Embryonic facial prominence (tissue), 1 donor: ENCODE results near the gene MLST8.
"Not testable (repeated sequence)": the region's sequence is repeated elsewhere in the genome, so short reads cannot be mapped to it uniquely, and the experiment has no call there.

Experiments
- DNase-seq: peaks from one replicate; pipeline ENCODE4 v3.0.0-alpha.2; 2016; ENCODE audit errors: extremely low spot score

MLST8 gene

DNA sequence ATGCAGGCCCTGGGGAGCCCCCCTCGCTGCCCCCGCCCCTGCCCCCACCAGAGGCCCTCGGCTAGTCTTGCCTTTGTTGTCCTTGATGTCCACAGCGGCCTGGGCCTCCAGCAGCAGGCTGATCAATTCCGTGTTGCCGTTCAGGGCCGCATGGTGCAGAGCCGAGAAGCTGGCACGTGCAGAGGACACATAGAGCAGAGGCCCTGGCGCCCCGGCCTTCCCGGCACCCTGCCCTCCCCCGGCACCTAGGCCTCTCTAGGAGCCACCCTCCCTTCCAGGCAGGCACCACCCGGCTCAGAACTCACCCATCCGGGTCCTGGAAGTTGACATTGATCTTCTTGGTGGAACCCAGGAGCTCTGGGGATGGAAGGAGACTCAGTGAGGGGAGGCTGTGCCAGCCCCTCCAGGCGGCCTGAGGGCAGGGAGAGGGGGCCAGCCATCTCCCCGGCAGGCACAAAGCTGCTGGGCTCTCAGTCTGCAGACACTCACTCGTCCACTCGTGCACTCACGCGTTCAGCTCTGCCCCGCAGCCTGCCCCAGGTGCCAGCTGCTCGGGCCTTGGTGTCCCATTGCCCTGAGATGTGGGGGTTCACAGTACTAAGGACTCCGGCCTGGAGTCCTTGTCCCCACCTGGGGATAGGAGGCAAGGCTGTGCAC, 15.1 kb upstream of the MLST8 start:
- DNase-seq: no peak

DNA sequence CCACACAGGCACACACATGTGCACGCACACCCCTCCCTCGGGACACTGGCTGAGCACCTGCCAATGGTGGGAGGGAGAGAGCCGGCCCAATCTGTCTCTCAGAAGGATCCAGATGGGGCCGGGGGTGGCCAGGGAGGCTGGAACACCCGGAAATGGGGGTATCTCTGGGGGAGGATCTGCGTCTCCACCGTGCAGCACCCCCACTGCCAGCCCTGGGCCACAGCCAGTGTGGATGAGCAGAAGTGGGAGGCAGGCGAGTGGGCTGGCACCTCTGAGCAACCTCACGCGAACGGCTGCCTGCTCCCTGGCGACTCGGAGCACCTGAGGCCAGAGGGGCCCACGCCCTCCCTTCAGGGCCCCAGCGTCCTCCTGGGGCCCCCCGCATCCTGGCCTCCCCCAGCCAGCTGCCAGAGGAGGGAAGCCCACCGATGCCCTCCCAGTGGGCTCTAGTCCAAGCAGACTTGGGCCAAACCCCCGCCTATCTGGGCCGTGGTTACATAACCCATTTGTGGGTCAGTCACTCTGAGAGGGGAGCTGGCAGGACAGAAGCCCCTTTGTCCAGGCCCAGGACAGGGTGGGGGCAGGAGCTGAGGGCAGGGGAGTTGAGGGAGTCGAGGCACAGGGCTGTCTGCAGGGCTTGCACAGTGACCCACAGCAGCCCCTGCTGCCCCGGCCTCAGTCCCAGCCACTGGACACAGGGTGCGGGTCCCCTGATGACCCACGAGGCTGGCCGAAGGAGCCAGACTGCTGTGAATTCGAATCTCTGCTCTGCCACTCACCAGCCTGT, 14.4 kb upstream of the MLST8 start:
- DNase-seq: no peak

DNA sequence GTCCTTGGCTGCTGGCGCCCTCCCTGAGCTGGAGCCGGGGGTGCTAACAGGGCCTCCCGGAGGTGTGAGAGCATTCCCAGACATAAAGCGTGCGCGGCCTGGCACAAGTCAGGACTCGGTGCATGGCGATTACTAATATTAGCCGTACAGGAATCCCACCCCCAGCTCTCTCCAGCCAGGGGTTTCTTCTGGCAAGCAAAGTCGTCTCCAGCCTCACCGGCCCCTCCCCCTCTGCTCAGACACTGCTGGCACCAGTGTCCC, 13.9 kb upstream of the MLST8 start:
- no peak for DNase-seq

DNA sequence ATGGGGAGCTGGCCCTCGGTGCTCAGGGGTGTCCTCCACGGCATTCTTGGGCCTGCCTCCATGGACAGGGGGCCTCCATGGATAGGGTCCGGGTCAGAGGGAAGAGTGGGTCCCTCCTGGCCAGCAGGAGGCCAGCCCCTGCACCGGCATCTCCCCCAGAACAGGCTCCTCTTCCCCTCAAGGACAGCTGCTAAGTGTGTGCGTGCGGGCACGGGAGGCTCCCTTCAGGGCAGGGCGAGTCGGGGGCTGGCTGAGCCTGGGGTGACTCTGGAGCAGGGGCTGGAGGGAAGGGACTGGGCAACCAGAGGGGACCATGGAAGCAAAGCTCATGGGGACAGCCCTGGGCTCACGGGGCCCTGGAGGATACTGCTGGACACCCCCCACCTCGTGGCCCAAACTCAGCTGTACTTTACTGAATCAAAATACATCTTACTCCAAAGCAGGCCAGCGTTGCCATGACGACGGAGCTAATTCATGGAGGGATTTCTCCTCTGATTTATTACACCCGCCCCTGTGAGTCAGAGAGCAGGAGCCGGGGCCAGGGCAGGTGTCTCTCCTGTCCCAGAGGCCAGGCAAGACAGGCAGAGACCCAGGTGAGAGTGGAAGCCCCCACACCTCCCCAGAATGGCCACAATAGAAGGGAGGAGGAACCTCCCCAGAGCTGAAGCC, 11.0 kb upstream of the MLST8 start:
- no peak for DNase-seq

DNA sequence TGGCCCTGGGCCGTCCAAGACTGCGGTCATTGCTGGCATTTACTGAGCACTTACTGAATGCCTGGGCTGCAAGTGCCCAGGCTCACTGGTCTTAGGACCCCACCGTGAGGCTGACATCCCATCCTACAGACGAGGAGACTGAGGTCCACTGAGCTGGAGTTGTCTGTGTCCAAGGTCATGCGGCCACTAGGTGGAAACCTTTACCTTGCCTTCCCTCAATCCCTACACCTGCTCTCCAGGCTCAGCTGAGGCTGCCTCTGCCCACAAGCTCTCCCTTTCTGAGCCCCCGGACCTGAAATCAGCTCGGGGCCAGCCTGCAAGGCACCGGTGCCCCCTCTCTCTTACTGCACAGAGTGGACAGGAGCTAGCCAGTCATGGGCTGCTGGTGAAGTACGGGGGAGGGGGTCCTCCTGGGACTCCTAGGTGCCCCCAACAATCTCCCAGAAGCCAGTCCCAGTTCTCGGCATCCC, 10.4 kb upstream of the MLST8 start:
- DNase-seq: no peak

DNA sequence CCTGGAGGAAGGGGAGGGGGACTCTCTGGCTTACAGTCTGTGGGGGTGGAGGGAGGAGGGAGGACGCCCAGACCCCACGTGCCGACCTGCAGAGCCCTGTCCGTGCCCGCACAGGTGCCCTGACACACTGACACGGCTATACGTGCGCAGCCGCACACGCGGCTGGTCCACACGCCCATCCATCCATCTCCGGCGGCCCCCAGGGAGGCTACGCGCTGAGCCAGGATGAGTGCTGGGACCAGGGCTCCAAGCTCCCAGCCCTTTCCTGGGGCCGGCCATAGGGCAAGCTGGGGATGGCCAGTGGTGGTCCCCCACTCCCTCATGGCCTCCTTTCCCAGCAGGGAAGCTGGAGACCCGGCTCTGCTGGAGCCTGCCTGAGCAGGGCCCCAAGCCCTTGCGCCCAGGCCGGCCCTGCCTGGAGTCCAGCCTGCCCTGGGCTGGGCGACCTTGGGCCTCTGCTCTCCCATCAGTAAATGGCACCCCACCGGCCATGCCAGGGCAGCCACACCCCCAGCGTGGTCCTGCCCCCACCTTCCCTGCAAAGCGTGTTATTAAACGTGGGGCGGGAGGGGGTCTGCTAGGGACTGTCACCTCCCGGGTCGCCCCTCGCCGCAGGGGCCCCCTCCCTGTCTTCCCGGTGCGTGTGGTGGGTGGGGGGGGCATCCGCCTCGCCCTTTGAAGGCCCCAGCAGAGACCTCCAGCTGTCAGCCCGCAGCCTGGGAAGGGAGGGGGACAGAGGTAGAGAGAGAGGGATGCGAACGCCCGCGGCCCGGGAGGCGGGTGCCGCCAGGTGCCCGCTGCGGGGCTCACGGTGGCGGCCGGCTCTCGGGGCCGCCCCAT, 9.7 kb upstream of the MLST8 start:
- DNase-seq: no peak

DNA sequence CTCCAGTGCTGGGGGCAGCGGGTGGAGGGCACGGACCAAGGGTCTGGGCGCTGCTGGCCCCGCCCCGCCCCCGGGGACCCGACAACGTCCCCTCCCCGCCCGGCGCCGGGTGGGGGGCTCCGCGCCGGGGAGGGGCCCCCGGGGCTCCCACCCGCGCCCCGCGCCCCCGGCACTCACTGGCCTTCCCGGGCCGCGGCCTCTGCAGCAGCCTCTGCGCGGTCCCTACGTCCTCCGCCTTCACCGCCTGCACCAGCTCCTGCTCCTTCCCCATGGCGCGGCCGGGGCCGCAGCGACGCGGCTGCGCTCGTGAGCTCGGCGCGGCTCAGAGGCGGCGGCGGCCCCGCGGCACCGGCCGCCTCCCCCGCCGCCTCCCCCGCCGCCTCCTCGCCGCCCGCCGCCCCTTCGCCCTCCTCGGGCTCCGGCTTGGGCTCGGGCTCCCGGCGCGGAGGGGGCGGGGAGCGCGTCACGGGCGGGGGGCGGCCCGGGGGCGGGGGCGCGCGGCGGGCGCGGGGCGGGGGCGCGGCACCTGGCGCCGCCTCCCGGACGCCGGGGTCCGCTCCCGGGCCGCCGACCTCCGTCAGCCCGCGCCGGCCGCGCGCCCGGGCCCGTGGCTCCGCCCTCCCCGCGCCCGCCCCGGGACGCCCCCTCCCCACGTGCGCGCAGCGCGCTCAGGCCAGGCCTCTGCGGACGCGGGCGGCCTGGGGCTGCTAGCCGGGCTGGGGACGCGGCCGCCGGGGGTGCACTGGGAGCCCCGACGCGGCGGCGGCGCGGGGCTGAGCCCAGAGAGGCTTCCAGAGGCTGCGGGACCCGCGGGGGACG, 8.9 kb upstream of the MLST8 start, which contains the start of gene CASKIN1:
TSS of gene CASKIN1 (minus strand) at position 444 of the 819 bp plus-strand sequence. CDS start at position 271, 173 bp downstream.
- DNase-seq: no peak

DNA sequence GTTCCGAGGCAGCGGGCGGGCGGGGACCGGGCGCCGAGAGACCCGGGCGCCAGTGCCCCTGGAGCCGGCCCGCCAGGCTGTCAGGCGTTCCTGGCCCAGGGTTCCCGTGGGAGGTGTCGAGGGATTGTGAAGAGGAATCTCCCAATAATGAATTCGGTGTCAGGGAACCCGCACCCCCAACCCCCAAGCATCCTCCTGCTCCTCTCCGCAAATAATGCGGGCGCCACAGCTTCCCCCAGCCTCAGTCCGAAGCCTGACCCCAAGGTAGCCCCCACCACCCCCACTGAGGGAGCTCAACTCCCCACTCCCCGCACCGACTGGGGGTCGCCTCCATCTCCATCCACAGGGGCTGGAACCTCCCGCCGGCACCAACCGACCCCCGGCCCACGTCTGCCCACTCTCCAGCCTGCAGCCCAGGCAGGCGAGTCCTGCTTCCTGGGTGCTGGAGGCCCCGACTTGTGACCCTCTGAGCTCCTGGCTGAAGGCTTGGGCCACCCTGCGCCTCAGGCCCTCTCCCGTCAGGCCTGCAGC, 8.2 kb upstream of the MLST8 start:
- no peak for DNase-seq

DNA sequence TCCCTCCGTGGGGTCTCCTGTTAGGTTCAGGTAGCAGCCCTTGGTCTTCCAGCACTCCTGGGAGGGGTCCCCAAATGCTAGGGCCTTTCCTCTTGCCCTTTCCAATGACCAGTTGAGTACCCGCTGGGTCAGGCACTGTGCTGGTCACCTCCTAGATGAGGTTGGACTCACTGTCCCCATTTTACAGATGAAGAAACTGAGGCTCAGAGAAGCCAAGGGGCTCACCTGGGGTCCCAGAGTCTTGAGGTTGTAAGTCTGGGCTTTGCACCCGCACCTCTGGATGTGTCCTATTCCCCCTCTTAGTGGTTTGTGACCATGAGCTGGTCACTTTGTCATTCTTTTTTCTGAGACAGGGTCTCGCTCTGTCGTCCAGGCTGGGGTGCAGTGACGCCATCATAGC, 7.5 kb upstream of the MLST8 start:
- DNase-seq: no peak

DNA sequence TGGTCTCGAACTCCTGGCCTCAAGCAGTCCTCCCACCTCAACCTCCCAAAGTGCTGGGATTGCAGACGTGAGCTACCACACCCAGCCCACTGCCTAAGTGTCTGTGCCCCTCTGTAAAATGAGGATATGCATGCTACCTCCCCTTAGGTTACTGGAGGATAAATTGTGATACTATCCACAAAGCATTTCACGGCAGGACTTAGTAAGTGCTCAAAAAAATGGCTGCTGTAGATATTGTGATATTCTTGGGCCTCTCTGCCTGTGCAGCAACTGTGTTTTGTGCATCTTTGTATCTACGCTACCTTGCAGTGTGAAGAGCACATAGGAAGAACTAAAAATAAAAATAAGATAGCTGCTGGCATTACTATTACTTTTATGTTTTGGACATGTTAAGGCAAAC, 7.0 kb upstream of the MLST8 start:
- no peak for DNase-seq

DNA sequence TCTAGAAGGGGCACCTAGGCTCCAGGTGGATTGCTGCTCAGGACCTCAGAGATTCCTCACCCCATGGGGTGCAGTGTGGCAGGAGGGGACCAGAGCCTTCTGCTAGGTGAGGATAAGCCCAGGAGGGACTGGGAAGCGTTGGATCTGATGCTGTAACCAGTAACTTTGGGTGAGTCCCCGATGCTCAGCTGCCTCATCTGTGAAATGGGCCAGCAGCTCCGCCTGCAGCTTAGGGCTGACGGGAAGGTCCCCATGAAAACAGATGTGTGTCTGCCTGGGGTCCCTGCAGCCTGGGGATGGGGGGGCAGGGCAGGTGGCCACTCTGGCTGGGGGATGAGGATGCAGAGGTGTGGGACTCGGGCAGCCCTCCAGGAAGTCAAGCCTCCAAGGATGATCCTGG, 6.2 kb upstream of the MLST8 start:
- DNase-seq: no peak

DNA sequence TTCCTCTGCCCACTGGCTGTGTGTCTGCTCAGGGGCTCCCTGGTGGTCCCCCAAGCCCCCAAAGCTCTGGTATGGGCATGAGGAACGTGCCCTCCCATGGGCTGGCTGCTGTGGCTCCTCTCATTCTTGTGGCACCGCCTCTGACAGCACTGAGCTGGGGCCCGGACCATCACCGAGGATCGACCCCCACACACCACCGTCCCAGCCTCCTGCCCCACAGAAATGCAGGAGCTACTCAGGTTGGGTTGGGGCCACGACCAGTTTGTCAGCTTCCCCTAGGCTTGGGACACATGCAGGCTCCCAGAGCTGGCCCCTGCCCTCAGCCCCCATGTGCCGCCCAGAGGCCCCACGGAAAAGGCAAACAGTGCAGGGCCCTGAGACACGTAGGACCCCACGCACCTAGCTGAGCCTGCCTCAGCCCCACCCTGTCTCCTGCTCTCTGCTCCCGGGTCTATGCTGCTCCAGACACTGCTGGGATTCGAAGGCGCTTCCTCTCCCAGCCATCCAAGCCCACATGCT, 5.6 kb upstream of the MLST8 start:
- DNase-seq: no peak

DNA sequence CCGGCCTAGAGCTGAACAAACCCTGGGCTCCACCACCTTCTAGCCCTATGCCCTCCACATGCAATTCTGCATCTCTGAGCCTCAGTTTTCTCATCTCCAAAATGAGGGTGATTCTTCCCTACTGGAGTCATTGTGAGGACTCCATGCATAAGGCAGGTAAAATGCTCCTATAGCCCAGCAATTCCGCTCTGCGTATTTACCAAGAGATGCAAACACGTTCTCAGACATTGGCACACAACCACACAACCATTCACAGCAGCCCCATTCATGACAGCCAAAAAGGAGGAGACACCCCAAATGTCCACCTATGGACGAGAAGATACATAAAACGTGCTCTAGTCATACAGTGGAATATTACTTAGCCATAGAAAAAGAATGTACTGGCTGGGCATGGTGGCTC, 4.9 kb upstream of the MLST8 start:
- no peak for DNase-seq

DNA sequence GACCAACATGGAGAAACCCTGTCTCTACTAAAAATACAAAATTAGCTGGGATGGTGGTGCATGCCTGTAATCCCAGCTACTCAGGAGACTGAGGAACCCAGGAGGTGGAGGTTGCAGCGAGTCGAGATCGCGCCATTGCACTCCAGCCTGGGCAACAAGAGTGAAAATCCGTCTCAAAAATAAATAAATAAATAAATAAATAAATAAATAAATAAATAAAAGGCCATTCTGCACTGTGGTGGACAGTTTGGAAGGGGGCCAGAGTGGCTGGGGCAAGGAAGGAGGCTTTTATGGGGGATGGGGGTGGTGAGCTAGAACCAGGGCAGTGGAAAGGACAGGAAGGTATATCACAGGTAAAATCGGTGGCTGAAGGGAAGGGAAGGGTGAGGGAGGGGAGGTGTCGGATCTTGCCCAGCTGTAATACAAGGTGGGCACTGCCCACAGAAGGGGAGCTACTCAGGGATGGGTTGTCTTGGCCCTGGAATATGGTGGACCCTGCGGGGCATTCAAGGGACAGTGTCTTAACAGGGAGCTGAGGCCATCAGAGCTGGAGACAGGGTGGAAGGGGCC, 2.0 kb upstream of the MLST8 start:
- DNase-seq: not testable (repeated sequence)

DNA sequence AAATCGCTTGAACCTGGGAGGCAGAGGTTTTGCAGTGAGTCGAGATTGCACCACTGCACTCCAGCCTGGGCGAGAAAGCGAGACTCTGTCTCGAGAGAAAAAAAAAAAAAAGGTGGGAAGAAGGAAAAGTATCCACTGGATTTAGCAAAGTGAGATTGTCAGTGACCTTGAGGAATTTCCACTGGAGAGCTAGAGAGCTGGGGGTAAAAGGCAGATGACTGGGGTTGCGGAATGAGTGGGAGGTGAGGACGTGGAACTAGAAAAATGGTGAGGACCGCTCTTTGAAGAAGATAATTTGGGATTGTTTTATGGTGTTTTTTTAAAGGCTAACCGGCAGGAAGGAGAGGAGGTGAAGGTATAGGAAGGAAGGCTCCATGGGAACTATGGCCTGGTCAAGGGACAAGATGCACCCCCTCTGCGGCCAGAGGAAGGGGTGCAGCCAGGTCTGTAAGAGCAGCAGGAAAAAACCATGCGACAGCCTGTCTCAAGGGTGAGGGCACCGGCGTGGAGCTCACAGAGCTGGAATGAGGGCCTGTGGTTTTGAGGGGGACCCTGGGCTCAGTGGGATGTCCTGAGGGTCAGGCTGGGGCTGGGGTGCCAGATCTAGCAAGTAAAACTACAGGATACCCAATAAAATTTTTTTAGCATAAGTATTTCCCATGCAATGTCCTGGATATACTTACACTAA, 694 bp upstream of the MLST8 start:
- DNase-seq: no peak

DNA sequence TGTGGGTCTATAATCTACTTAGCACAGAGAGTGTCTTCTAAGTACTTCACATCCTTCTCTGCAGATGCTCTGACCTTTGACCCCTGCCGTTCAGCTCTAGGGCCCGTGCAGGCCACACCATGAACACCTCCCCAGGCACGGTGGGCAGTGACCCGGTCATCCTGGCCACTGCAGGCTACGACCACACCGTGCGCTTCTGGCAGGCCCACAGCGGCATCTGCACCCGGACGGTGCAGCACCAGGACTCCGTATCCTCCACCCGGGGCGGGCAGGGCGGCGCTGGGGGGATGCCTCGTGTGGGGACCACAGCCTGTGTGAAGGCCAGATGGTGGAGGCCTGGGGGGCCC, 686 bp downstream of the MLST8 start:
- no peak for DNase-seq

DNA sequence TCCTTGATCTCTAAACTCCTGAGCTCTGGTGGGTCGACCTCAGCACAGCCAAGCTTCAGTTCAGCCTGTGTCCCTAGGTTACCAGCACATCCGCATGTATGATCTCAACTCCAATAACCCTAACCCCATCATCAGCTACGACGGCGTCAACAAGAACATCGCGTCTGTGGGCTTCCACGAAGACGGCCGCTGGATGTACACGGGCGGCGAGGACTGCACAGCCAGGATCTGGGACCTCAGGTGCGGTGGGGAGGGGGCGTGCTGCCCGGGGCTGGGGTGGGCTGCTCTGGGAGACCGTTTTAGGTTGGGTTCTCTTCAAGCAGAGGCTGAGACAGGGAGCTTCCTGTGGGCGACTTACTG, 1.1 kb downstream of the MLST8 start:
- DNase-seq: no peak

DNA sequence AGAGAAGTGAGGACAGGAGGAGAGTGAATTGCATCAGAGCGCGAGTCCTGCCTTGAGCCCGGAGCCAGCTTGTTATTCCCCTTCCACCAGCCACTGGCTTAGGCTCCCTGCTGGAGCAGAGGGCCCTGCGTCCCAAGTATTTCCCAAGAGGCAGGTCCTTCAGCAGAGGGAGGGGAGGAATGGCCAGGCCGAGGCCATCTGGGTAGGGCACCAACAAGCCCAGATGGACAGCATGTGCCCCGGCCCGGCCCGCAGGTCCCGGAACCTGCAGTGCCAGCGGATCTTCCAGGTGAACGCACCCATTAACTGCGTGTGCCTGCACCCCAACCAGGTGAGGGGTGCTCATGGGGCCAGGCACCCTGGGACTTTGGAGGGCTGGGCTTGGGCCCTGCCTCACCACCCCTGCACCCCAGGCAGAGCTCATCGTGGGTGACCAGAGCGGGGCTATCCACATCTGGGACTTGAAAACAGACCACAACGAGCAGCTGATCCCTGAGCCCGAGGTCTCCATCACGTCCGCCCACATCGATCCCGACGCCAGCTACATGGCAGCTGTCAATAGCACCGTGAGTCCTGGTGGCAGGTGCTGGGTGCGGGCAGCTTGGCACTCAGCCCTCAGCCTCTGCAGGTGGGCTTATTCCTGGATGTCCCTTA, 1.7 kb downstream of the MLST8 start:
- DNase-seq: no peak

DNA sequence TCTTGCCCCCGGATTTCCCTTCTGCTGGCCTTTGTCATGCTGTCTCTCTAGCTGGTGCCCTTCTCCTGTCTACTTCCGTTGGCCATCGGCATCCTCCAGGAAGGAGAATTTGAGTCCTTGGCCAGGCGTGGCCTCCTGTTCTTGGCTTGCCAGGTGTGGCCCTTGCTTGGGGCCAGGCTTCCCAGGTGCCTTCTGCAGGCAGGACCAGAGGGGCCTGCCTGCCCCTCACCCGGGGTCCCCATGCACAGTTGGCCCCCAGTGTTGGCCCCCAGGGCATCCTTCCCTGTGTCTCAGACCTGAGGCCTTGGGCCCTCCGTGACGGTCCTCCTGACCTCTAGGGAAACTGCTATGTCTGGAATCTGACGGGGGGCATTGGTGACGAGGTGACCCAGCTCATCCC, 2.6 kb downstream of the MLST8 start:
- DNase-seq: no peak

DNA sequence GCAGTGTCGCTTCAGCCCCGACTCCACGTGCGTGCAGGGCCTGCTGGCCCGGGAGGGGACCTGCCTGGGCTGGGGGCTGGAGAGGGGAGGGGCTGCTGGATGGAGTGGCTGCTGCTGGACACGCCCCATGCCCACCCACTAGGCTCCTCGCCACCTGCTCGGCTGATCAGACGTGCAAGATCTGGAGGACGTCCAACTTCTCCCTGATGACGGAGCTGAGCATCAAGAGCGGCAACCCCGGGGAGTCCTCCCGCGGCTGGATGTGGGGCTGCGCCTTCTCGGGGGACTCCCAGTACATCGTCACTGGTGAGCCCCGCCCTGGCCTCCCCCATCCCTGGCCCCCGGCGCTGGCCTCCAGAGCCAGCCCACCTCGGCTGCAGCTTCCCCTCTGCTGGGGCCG, 3.1 kb downstream of the MLST8 start:
- DNase-seq: no peak
